PC-3 (cell line): ENCODE measurements around the gene EXD3.

Source experiments
- CTCF ChIP-seq: fragments of 300-600 bp; sonication (generic); conservative IDR thresholded peaks from 2 replicates; pipeline ENCODE4 v1.5.1; 2017; ENCODE audit warnings: antibody characterized with exemption, low read depth, mild to moderate bottlenecking, low read length
- EZH2 ChIP-seq: fragments of 300-600 bp; sonication (generic); IDR thresholded peaks from one replicate; pipeline ENCODE4 v1.6.1; 2017; ENCODE audit warnings: antibody characterized with exemption, mild to moderate bottlenecking, low read length; ENCODE audit not compliant: unreplicated experiment
- EZH2phosphoT487 ChIP-seq: fragments of 300-600 bp; sonication (generic); IDR thresholded peaks from 2 replicates; pipeline ENCODE4 v1.6.1; 2018; ENCODE audit warnings: mild to moderate bottlenecking, antibody characterized with exemption, low read length, borderline replicate concordance

DNA sequence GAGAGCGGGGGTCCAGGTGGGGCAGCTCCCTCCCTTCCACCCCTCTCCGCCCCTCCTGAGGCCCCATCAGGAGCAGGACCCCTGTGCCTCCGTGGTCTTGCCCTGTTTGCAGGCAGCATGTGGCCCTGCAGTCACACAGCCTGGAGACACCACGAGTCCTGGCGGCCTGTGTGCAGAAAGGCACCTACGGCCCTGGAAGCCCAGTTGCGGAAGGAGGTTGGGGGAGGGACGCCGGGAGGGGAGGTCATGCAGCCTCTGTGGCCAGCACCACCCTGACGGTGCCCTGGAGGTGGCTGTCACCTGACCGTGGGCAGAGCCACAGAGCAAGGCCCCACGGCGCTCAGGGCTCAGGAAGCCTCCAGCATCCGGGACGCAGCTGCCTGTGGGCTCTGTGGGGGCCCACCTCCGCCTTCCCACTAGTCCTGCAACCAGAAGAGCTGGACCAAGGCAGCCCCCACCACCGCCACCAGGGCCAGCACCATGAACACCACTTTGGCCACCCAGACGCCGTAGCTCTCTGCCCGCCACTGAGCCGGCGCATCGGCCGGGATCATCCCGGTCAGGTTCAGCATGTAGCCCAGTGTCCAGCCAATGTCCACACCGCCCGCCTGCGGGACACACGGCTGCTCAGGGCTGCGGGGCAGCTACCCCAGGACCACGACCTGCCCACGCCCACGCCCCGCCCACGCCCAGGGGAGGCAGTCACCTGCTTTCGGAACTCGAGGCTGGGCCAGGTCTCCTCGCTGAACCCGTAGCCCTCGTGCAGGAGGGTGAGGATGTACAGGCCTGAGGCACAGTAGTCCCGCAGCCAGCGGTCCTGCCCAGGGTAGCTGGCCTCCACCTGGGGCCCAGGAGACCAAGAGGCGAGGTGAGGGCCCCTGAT, 11.8 kb upstream of the EXD3 start:
- TF ChIP-seq CTCF (no peak), EZH2phosphoT487 (no peak), EZH2 (no peak)
